HG03045 (cell line): Measurements from ENCODE around the gene LCTL.
"Not testable (repeated sequence)": the region's sequence is repeated elsewhere in the genome, so short reads cannot be mapped to it uniquely, and the experiment has no call there.

Experiments
- ATAC-seq: cut with Tn5 transposase; IDR thresholded peaks from one replicate; pipeline ENCODE4 v1.9.1; 2021; ENCODE audit warnings: mild to moderate bottlenecking, moderate library complexity; ENCODE audit not compliant: unreplicated experiment

Gene LCTL

GRCh38 chr15:66592505-66593218 lies 26.9 kb upstream of the LCTL start:
- no peak for ATAC-seq

DNA sequence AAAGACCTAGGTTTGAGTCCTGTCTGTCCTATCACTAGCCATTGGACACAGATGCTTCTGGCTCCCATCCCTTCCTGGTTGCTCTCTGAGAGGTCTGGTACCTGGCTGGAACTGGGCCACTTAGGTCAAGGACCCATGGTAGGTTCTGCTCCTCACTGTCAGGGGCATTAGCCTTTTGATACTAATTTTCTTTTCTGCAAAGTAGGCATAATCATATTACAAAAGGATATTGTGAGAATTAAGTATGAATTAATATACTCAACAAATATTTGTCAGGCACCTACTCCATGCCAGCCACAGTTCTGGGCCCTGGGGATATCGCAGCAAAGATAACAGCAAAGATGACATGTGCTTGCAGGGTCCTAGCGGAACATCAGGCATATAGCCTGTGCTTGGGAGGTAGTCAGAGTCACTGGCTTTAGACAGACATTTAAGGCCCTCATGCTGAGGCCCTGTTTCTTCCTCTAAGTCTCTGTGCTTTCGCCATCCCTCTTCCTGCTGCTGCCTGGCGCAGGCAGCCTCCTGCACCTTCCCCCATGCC lies 25.6 kb upstream of the LCTL start:
- no peak for ATAC-seq

- ATAC-seq = no peak
Measured at GRCh38 chr15:66590435-66590834, 24.6 kb upstream of the LCTL start.

DNA sequence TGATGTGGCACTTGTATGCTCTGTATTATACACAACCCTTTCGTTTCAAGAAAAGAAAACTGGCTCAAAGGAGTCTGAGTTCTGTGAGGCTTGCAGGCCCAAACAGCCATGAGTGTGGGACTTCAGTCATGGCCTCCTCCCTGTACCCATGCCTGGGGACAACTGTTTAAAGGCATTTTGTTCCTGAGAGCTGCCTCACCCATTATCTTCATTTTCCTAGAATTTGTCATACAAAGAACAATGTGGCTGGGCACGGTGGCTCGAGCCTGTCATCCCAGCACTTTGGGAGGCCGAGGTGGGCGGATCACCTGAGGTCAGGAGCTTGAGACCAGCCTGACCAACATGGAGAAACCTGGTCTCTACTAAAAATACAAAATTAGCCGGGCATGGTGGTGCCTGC lies 23.6 kb upstream of the LCTL start:
- ATAC-seq = not testable (repeated sequence)

GRCh38 chr15:66588971-66589370 lies 23.2 kb upstream of the LCTL start:
- no peak for ATAC-seq

- no peak for ATAC-seq
Measured at GRCh38 chr15:66588537-66588936, 22.7 kb upstream of the LCTL start.

DNA sequence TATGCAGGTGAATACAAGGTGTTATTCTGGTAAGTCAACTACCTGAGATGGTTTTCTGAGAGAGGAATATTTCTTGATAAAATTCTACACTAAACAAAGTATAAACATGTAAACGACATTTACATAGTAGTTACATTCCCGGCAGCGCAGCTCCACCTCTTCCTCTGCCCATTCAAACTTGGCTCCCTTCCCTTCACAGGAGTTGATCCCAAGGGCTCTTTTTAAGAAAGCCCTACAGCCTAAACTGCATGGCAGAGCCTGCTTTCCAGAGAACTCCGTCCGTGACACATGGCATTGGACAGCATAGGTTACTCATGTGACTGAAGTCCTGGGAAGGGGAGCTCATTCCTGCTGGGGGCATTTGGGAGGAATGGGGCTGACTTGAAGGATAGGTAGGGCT lies 22.0 kb upstream of the LCTL start:
- ATAC-seq = no peak

- no peak for ATAC-seq
Measured at GRCh38 chr15:66587020-66587419, 21.2 kb upstream of the LCTL start.

- no peak for ATAC-seq
Measured at GRCh38 chr15:66586155-66586976, 20.6 kb upstream of the LCTL start.

DNA sequence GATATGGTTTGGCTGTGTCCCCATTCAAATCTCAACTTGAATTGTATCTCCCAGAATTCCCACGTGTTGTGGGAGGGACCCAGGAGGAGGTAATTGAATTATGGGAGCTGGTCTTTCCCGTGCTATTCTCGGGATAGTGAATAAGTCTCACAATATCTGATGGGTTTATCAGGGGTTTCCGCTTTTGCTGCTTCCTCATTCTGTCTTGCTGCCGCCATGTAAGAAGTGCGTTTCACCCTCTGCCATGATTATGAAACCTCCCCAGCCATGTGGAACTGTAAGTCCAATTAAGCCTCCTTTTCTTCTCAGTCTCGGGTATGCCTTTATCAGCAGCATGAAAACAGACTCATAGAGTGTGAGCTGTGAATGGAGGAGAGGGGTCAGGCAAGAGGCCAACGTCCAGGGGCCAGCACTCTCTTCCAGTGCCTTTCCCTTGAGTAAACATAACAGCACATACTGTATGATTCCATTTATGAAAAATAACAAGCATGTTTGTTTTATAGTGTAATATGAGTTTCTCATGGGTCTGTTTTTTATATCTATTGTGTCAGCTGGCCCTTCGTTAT lies 16.3 kb upstream of the LCTL start:
- no peak for ATAC-seq

- no peak for ATAC-seq
Measured at GRCh38 chr15:66580643-66581042, 14.8 kb upstream of the LCTL start.

DNA sequence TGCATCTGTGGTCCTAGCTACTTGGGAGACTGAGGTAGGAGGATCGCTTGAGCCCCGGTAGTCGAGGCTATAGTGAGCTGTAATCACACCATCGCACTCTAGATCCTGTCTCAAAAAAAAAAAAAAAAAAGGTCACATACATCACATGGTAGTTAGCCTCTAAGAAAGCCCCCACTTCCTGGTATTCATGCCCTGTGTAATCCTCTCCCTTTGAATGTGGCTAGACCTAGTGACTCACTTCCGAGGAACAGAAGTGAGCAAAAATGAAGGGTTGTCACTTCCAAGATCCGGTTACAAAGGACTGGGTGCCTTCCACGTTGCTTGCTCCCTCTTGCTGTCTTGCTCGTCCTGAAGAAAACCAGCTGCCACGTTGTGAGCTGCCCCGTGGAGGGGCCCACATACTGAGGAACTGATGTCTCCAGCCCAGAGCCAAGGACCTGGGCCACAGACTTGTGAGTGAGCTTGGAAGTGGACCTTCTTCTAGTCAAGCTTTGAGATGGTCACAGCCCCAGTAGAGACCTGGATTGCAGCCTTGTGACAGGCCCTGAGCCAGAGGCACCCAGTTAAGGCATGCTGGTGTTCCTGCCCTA lies 12.6 kb upstream of the LCTL start:
- ATAC-seq = no peak

GRCh38 chr15:66574596-66574950 lies 8.8 kb upstream of the LCTL start:
- no peak for ATAC-seq

GRCh38 chr15:66573719-66574595 lies 8.2 kb upstream of the LCTL start:
- no peak for ATAC-seq

DNA sequence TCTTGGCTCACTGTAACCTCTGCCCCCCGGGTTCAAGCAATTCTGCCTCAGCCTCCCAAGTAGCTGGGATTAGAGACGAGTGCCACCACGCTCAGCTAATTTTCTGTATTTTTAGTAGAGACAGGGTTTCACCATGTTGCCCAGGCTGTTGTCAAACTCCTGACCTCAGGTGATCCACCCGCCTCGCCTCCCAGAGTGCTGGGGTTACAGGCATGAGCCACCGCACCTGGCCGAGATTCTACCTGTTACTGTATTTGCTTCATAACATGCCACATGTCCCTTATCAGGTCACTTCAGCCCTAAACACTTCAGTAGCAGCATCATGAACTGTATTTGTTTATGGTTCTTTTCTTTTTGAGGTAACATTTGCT lies 7.5 kb upstream of the LCTL start:
- ATAC-seq = no peak

DNA sequence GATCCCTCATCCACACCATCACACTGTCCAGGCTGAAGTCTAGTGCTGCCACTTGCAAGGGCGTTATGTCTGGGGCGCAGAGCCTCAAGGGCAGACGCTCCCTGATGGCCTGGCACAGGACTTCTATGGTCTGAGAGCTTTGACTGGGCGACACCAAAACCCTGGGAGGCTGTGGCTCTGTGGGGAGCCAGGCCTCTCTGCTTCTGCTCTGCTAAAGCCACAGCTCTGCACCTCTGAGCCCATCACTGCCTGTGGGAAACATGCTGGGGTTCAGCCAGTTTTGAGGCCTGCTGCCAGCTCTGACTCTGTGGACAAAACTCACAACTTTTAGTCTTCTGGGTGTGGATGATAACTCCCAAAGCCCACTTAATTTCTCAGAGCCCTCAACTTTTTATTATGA lies 6.3 kb upstream of the LCTL start:
- ATAC-seq = no peak

DNA sequence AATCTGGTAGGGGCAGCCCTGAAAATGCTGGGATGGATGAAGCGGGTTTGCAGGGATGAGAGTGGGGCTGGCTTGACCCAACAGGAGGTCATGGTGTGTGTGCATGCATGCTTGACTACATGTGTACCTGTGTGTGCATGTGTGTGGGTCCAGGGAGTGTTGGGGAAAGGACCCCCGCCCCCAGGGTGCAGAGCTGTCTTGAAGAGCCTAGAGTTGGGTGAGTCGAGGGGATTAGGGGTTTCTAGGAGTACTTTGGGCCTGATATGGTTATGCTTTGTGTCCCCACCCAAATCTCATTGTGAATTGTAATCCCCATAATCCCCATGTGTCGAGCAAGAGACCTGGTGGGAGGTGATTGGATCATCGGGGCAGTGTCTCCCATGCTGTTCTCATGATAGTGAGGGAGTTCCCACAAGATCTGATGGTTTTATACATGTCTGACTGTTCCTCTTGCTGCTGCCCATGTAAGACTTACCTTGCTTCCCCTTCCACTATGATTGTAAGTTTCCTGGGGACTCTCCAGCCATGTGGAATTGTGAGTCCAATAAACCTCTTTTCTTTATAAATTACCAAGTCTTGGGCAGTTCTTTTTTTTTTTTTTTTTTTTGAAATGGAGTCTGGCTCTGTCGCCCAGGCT lies 5.2 kb upstream of the LCTL start:
- ATAC-seq = no peak

DNA sequence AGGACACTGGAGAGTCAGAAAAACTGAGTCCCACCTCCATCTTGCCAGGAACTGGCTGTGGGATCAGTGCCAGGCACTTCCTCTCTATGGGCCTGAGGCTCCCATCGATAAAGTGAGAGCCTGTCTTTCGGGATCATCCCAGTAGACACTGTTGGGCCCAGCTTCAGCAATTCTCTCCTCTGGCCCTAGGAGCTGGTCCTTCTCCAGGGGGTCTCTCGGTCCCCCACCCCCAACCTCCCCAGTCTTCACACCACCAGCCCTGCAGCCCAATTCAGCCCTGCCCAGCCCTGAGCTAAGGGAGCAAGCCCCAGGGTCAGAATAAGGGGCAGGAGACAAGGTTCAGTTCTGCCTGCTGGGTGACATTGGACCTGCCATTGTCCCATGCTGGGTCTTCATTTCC lies 4.5 kb upstream of the LCTL start:
- no peak for ATAC-seq

DNA sequence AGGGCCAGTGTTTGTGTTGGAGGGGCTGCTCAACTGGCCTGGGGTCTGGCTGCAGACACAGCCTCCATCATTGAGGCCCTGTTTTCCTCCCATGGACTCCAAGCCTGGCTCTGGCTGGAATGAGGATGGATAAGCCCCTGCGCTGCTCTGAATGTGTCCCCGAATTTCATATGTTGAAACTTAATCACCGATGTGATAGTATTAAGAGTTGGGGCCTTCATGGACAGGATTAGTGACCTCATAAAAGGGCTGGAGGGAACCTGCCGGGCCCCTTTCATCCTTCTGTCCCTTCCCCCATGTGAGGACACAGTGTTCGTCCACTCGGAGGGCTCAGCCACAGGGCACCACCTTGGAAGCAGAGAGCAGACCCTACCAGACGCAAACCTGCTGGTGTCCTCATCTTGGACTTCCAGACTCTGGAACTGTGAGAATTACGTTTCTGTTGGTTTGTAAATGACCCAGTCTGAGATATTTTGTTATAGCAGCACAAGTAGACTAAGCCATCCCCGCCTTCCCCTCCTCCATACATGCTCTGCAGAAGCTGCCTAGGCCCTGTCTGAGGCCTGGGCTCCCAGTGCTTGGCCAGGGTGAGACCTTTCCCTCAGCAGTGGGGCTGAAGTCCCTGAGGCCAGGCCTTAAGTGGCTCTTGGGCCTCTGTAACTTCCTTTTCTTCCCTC lies 3.8 kb upstream of the LCTL start:
- no peak for ATAC-seq

GRCh38 chr15:66567897-66568296 lies 2.1 kb upstream of the LCTL start:
- ATAC-seq = no peak
